ENCODE measurements around the gene ANKRD11. TPM values are rescaled to one million over a fixed set of nuclear protein-coding genes. Genes with fewer than 3 reads are reported as not detected.

The ANKRD11 gene
- total and polyA plus RNA-seq, 3 experiments from 2014 or later, result 39.8 to 150 (median 130) TPM

GRCh38 chr16:89274561-89275283, 215.6 kb downstream of the ANKRD11 start:
- Histone ChIP-seq H3K27ac (ENCODE audit: low read depth, low read length) (no peak overlapping the region), H3K27me3 (ENCODE audit: insufficient read depth, low read length, poor library complexity, severe bottlenecking) (no peaks in the 10 kb centered on the region), H3K4me3 (ENCODE audit: low read length) (no peak overlapping the region), H3K9me3 (ENCODE audit: low read length) (no peaks in the 10 kb centered on the region), H3K36me3 (ENCODE audit: insufficient read depth, low read length) (peaks cover 26% of the 10 kb centered on the region), H3K4me1 (ENCODE audit: insufficient read depth, low read length) (no peaks in the 10 kb centered on the region)
- Mint-ChIP-seq H3K27me3 (peaks cover 0 to 3% of the 10 kb centered on the region in 2 donors), H3K4me3 (no peak overlapping the region), H3K27ac (no peak overlapping the region), H3K4me1 (peaks cover 0 to 4% (median 3%) of the 10 kb centered on the region in 3 donors), H3K36me3 (peaks cover 5 to 85% (median 12%) of the 10 kb centered on the region in 3 donors), H3K9me3 (no peaks in the 10 kb centered on the region)
- ChIA-PET CTCF (no interaction called here), POLR2A (interaction anchor here (0.6 kb wide), 2 partner anchors 147 to 228 kb away, joined by 3 read pairs; no protein-coding TSS in a partner anchor)
- no peak for DNase-seq

- Mint-ChIP-seq H3K4me1 (peaks cover 0 to 4% (median 3%) of the 10 kb centered on the region in 3 donors), H3K36me3 (peaks cover 9 to 93% (median 15%) of the 10 kb centered on the region in 3 donors)
- H3K36me3 ChIP-seq (ENCODE audit: insufficient read depth, low read length), result peaks cover 32% of the 10 kb centered on the region
Observed at GRCh38 chr16:89273741-89274472, 216.5 kb downstream of the ANKRD11 start.

GRCh38 chr16:89272631-89273030, 217.7 kb downstream of the ANKRD11 start:
- ChIA-PET CTCF (no interaction called here), POLR2A (no interaction called here)
- Mint-ChIP-seq H3K36me3 (peaks cover 10 to 88% (median 17%) of the 10 kb centered on the region in 3 donors), H3K4me3 (peak overlapping the region in 2 of 7 donors; percentile 10 to 51), H3K27ac (no peak overlapping the region), H3K27me3 (peaks cover 0 to 3% of the 10 kb centered on the region in 2 donors), H3K4me1 (peaks cover 0 to 4% (median 3%) of the 10 kb centered on the region in 3 donors), H3K9me3 (no peaks in the 10 kb centered on the region)
- no peaks in the 10 kb centered on the region for H3K9me3 ChIP-seq (ENCODE audit: low read length)
- no peaks in the 10 kb centered on the region for H3K4me1 ChIP-seq (ENCODE audit: insufficient read depth, low read length)
- H3K36me3 ChIP-seq (ENCODE audit: insufficient read depth, low read length), result peaks cover 35% of the 10 kb centered on the region
- H3K4me3 ChIP-seq (ENCODE audit: low read length), result no peak overlapping the region
- DNase-seq, result no peak
- H3K27ac ChIP-seq (ENCODE audit: low read depth, low read length), result no peak overlapping the region
- H3K27me3 ChIP-seq (ENCODE audit: insufficient read depth, low read length, poor library complexity, severe bottlenecking), result no peaks in the 10 kb centered on the region

More at GRCh38 chr16:89273741-89274472, 216.5 kb downstream of the ANKRD11 start:
- Histone ChIP-seq H3K27me3 (ENCODE audit: insufficient read depth, low read length, poor library complexity, severe bottlenecking) (no peaks in the 10 kb centered on the region), H3K4me3 (ENCODE audit: low read length) (no peak overlapping the region), H3K27ac (ENCODE audit: low read depth, low read length) (no peak overlapping the region), H3K4me1 (ENCODE audit: insufficient read depth, low read length) (no peaks in the 10 kb centered on the region), H3K9me3 (ENCODE audit: low read length) (no peaks in the 10 kb centered on the region)
- ChIA-PET CTCF (no interaction called here), POLR2A (no interaction called here)
- Mint-ChIP-seq H3K27ac (peak overlapping the region in 3 of 8 donors; percentile 9 to 84 (median 71)), H3K9me3 (no peaks in the 10 kb centered on the region), H3K4me3 (no peak overlapping the region), H3K27me3 (peaks cover 0 to 3% of the 10 kb centered on the region in 2 donors)
- no peak for DNase-seq

- Histone ChIP-seq H3K9me3 (ENCODE audit: low read length) (no peaks in the 10 kb centered on the region), H3K36me3 (ENCODE audit: insufficient read depth, low read length) (peaks cover 40% of the 10 kb centered on the region), H3K27me3 (ENCODE audit: insufficient read depth, low read length, poor library complexity, severe bottlenecking) (no peaks in the 10 kb centered on the region), H3K27ac (ENCODE audit: low read depth, low read length) (no peak overlapping the region), H3K4me1 (ENCODE audit: insufficient read depth, low read length) (no peaks in the 10 kb centered on the region), H3K4me3 (ENCODE audit: low read length) (no peak overlapping the region)
- no peak overlapping the region for H3K27ac Mint-ChIP-seq
- DNase-seq, result no peak
- peaks cover 0 to 3% of the 10 kb centered on the region in 2 donors for H3K27me3 Mint-ChIP-seq
- no peak overlapping the region for H3K4me3 Mint-ChIP-seq
- POLR2A ChIA-PET, result no interaction called here
- H3K36me3 Mint-ChIP-seq, result peaks cover 10 to 89% (median 17%) of the 10 kb centered on the region in 3 donors
- no peaks in the 10 kb centered on the region for H3K9me3 Mint-ChIP-seq
- CTCF ChIA-PET, result interaction anchor here (1.2 kb wide), 1 partner anchor 18 kb away, joined by 3 read pairs; no protein-coding TSS in a partner anchor
- no peaks in the 10 kb centered on the region for H3K4me1 Mint-ChIP-seq
Observed at GRCh38 chr16:89270666-89271345, 219.6 kb downstream of the ANKRD11 start.

- no peaks in the 10 kb centered on the region for H3K27me3 ChIP-seq (ENCODE audit: insufficient read depth, low read length, poor library complexity, severe bottlenecking)
- H3K4me3 ChIP-seq (ENCODE audit: low read length), result no peak overlapping the region
- Mint-ChIP-seq H3K27ac (peak overlapping the region in 1 of 8 donors; percentile 46), H3K4me3 (no peak overlapping the region), H3K27me3 (peaks cover 0 to 3% of the 10 kb centered on the region in 2 donors), H3K9me3 (no peaks in the 10 kb centered on the region), H3K36me3 (peaks cover 10 to 87% (median 17%) of the 10 kb centered on the region in 3 donors), H3K4me1 (no peaks in the 10 kb centered on the region)
- peaks cover 40% of the 10 kb centered on the region for H3K36me3 ChIP-seq (ENCODE audit: insufficient read depth, low read length)
- CTCF ChIA-PET, result no interaction called here
- H3K27ac ChIP-seq (ENCODE audit: low read depth, low read length), result no peak overlapping the region
- no peaks in the 10 kb centered on the region for H3K9me3 ChIP-seq (ENCODE audit: low read length)
- DNase-seq, result no peak
- no peaks in the 10 kb centered on the region for H3K4me1 ChIP-seq (ENCODE audit: insufficient read depth, low read length)
- POLR2A ChIA-PET, result no interaction called here
Observed at GRCh38 chr16:89269805-89270665, 220.3 kb downstream of the ANKRD11 start.

- no peak overlapping the region for H3K4me3 Mint-ChIP-seq
- DNase-seq, result no peak
- H3K27me3 ChIP-seq (ENCODE audit: insufficient read depth, low read length, poor library complexity, severe bottlenecking), result no peaks in the 10 kb centered on the region
- H3K27ac ChIP-seq (ENCODE audit: low read depth, low read length), result no peak overlapping the region
- peaks cover 37% of the 10 kb centered on the region for H3K36me3 ChIP-seq (ENCODE audit: insufficient read depth, low read length)
- H3K27me3 Mint-ChIP-seq, result peaks cover 0 to 3% of the 10 kb centered on the region in 2 donors
- ChIA-PET POLR2A (no interaction called here), CTCF (no interaction called here)
- H3K4me3 ChIP-seq (ENCODE audit: low read length), result no peak overlapping the region
- no peaks in the 10 kb centered on the region for H3K9me3 Mint-ChIP-seq
- no peak overlapping the region for H3K27ac Mint-ChIP-seq
- no peaks in the 10 kb centered on the region for H3K4me1 Mint-ChIP-seq
- H3K4me1 ChIP-seq (ENCODE audit: insufficient read depth, low read length), result no peaks in the 10 kb centered on the region
- no peaks in the 10 kb centered on the region for H3K9me3 ChIP-seq (ENCODE audit: low read length)
- H3K36me3 Mint-ChIP-seq, result peaks cover 10 to 78% (median 17%) of the 10 kb centered on the region in 3 donors
Observed at GRCh38 chr16:89268987-89269735, 221.2 kb downstream of the ANKRD11 start.

GRCh38 chr16:89268585-89268984, 221.8 kb downstream of the ANKRD11 start:
- H3K4me1 Mint-ChIP-seq, result no peaks in the 10 kb centered on the region
- no peaks in the 10 kb centered on the region for H3K9me3 ChIP-seq (ENCODE audit: low read length)
- CTCF ChIA-PET, result no interaction called here
- no peak overlapping the region for H3K27ac ChIP-seq (ENCODE audit: low read depth, low read length)
- no peak overlapping the region for H3K4me3 ChIP-seq (ENCODE audit: low read length)
- peaks cover 8 to 72% (median 17%) of the 10 kb centered on the region in 3 donors for H3K36me3 Mint-ChIP-seq
- peaks cover 31% of the 10 kb centered on the region for H3K36me3 ChIP-seq (ENCODE audit: insufficient read depth, low read length)
- no peak for DNase-seq
- H3K27ac Mint-ChIP-seq, result no peak overlapping the region
- H3K27me3 Mint-ChIP-seq, result peaks cover 0 to 3% of the 10 kb centered on the region in 2 donors
- no peak overlapping the region for H3K4me3 Mint-ChIP-seq
- no peaks in the 10 kb centered on the region for H3K4me1 ChIP-seq (ENCODE audit: insufficient read depth, low read length)
- POLR2A ChIA-PET, result no interaction called here
- H3K9me3 Mint-ChIP-seq, result no peaks in the 10 kb centered on the region
- no peaks in the 10 kb centered on the region for H3K27me3 ChIP-seq (ENCODE audit: insufficient read depth, low read length, poor library complexity, severe bottlenecking)
